GM12874 (cell line): Measurements from ENCODE around the gene TTC6.

Source experiments
- TF ChIP-seq, protein P1 (sequence below): IDR thresholded peaks from 2 replicates; pipeline ENCODE4 v1.5.1; 2011; ENCODE audit warnings: low read depth, mild to moderate bottlenecking, control low read depth, low read length, moderate library complexity; ENCODE audit not compliant: insufficient read depth

The TTC6 gene

GRCh38 chr14:37601865-37602264, 6.4 kb downstream of the TTC6 start:
- TF ChIP-seq, protein P1, sequence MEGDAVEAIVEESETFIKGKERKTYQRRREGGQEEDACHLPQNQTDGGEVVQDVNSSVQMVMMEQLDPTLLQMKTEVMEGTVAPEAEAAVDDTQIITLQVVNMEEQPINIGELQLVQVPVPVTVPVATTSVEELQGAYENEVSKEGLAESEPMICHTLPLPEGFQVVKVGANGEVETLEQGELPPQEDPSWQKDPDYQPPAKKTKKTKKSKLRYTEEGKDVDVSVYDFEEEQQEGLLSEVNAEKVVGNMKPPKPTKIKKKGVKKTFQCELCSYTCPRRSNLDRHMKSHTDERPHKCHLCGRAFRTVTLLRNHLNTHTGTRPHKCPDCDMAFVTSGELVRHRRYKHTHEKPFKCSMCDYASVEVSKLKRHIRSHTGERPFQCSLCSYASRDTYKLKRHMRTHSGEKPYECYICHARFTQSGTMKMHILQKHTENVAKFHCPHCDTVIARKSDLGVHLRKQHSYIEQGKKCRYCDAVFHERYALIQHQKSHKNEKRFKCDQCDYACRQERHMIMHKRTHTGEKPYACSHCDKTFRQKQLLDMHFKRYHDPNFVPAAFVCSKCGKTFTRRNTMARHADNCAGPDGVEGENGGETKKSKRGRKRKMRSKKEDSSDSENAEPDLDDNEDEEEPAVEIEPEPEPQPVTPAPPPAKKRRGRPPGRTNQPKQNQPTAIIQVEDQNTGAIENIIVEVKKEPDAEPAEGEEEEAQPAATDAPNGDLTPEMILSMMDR = no peak

DNA sequence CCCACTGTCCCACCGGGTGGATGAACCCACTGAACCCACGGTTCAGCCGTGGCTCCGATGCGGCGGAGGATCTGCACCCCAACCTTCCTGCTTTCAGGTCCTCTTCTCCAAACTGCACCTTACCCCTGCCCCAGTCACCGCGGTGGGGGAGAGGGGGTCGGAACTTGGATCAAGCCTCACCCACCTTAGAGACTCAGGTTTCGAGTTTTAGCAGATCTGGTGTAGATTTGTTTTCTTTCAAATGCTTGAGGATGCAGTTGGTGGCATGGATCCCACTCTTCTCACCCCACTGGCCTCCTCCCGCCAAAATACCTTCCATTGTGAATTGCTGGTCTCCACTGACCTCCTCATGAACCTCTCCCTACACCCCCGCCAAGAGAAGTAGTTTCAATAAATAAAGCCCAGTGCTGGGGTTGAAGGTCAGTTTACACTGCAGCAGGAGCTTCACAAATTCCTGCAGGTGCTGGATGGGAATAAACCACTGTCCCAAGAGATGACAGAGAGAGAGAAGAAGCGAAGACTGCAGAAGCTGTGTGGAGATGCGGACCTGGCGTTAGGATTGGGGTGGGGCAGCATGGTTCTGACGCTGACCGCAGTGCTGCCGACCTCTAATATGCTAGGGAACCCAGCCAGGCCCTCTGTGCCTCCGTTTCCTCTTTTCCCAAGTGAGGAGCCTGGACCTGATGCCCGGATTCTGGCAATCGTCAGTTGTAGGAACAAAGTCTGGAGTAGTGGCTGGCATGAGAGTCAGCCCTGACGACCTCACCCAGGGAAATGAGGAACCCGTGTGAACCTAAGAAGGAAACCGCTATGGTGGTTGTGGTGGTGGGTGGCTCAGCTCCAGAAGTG, 7.4 kb downstream of the TTC6 start:
- TF ChIP-seq, protein P1 = no peak

DNA sequence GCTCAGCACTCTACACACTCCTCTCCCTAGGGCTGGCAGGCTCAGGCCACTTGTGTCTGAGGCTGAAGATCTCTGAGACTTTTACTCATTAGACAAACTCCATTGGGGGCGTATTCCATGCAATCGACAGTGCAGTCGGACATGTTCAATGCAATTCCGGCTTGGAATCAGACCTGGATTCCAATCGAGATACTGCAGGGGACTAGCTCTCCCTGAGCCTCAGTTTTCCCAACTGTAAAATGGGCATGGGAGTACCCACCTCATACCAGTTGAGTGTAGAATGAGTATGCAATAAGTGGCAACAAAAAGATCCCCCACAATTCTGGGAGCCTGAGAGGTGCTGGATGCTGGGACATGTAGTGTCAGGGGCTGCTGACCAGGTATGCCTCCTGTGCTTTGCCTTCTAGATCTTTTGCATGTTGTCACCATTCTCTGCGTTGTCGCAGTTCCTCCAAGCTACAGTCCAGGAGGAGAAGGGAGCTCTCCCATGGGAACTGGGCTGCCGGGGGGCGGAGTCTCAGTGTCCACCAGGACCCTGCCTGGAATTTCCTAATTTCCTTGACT, 8.3 kb downstream of the TTC6 start:
- TF ChIP-seq, protein P1 = no peak

DNA sequence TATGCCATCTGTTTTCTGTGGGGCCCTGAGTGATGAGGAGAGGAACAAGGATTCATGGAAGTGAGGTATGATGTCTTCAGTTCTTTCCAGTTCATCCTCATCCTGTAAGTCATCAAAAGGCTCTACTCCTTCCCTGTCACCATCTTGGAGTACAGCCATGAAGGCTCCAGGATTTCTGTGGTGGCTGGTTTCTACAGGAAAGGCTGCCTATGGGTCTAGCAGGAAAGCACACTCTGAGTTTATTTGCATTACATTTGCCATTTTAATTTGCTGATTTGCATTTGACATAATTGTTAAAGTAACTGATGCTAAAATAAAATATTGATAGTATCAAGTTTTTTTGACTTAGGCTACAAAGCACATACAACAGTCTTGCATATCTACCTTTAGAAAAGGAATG, 11.2 kb downstream of the TTC6 start:
- TF ChIP-seq, protein P1 = no peak

DNA sequence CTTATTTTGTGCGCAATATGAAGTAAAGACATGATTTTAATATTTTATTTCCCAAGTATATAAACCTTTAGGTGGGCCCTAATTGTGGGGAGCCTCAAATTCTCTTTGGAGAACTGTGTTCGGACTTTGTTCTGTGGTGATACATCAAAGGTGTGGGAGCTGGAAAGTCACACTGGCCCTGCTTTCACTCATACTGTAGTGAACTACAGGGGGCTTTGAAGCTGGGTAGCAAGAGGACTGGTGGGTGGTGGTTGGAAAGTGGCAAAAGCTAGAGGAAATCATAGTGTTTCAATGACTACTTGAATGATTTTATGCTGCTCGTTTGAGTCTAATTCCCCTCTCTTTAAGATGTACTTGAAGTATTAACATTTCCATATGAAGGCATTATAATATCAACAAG, 13.2 kb downstream of the TTC6 start:
- TF ChIP-seq, protein P1 = no peak

DNA sequence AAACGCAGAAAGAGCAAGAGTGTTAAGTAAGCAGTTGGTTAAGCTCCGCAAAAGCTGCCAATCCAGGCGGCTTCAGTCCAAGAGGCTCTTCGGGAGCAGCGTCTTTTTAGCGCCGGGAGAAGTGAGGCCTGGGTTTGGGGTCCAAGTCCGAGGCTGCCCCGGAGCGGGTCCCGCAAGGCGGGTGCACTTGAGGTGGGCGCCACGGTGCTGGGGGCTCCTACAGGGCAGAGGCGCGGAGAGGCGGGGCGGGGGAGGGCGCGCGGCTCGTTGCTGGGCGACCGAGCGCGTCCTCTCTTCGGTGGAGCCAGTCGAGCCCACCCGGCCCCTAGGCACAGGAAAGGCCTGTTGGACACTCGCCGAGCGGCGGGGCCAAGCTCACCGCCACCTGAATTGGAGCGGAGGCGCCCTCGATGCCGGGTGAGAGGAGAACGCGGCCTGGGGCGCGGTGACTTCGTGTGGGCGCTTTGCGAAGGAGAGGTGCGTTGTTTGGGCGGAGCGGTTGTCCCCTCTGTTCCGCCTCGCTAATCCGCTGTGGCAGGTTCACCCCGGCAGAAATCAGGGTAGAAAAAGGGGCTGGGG, 15.6 kb downstream of the TTC6 start:
- TF ChIP-seq, protein P1 = no peak

DNA sequence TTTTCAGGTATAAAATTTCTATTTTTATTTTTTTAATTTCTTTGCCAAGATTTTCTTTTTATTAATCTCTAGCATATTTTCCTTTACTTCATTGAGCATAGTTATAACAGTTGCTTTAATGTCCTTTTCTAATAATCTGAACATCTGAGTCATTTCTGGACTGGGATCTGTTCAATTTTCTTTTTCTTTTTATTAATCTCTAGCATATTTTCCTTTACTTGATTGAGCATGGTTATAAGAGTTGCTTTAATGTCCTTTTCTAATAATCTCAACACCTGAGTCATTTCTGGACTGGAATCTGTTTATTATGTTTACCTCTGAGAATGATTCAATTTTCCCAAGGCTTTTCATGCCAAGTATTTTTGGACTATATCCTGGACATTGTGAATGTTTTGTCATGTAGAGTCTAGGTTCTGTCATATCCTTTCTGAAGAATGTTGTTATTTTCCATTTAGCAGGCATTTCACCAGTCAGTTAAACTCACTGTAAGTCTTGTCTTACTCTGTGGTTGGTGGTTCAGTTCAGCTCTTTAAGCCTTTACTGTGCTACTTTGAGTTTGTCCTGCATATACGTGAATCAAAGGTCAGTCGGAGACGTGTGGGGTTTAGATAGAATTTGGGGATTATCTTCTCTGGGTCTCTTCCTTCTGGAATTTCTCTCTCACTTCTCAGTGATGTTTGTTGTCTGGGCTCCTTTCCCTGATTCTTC, 20.3 kb downstream of the TTC6 start:
- TF ChIP-seq, protein P1 = no peak
